DOHH2 (cell line): ENCODE results near the gene UBD.

Source experiments
- H3F3A ChIP-seq: fragments of 200-600 bp; sonication (generic), shearing (Covaris generic); 2 replicates; pipeline ENCODE4 v1.6.0; 2016; ENCODE audit warnings: antibody characterized with exemption, mild to moderate bottlenecking; ENCODE audit not compliant: control insufficient read depth, insufficient read depth
- H3K27ac ChIP-seq: fragments of 200-600 bp; sonication (generic); 2 replicates; pipeline ENCODE4 v1.5.1; 2014; ENCODE audit warnings: low read depth, mild to moderate bottlenecking, low read length, moderate library complexity
- H3K27me3 ChIP-seq: fragments of 200-600 bp; sonication (generic); 2 replicates; pipeline ENCODE4 v1.6.1; 2014; ENCODE audit warnings: mild to moderate bottlenecking, low read length, mixed read lengths; ENCODE audit not compliant: control insufficient read depth
- H3K36me3 ChIP-seq: fragments of 200-600 bp; sonication (generic); 2 replicates; pipeline ENCODE4 v1.6.1; 2014; ENCODE audit warnings: mild to moderate bottlenecking, low read length, moderate library complexity, mixed read lengths; ENCODE audit not compliant: control insufficient read depth
- H3K4me1 ChIP-seq: fragments of 200-600 bp; sonication (generic); 2 replicates; pipeline ENCODE4 v1.6.1; 2014; ENCODE audit warnings: mild to moderate bottlenecking, low read length, mixed read lengths; ENCODE audit not compliant: control insufficient read depth
- H3K4me2 ChIP-seq: fragments of 200-600 bp; sonication (generic); 2 replicates; pipeline ENCODE4 v1.6.0; 2014; ENCODE audit warnings: mild to moderate bottlenecking, low read length, moderate library complexity
- H3K4me3 ChIP-seq: fragments of 200-600 bp; sonication (generic); 2 replicates; pipeline ENCODE4 v1.5.1; 2014; ENCODE audit warnings: mild to moderate bottlenecking, low read length, mixed read lengths
- H3K79me2 ChIP-seq: fragments of 200-600 bp; sonication (generic); 2 replicates; pipeline ENCODE4 v1.6.1; 2014; ENCODE audit warnings: mild to moderate bottlenecking, low read length, mixed read lengths; ENCODE audit not compliant: control insufficient read depth
- H3K9me2 ChIP-seq: fragments of 200-600 bp; sonication (generic); replicated peaks from 2 replicates; pipeline ENCODE4 v1.6.1; 2014; ENCODE audit warnings: mild to moderate bottlenecking, low read length, mixed read lengths; ENCODE audit not compliant: control insufficient read depth
- H3K9me3 ChIP-seq: fragments of 200-600 bp; sonication (generic); 2 replicates; pipeline ENCODE4 v1.6.1; 2014; ENCODE audit warnings: antibody characterized with exemption, low read length, mixed read lengths; ENCODE audit not compliant: control insufficient read depth, insufficient read depth
- H4K20me1 ChIP-seq: fragments of 200-600 bp; sonication (generic); 2 replicates; pipeline ENCODE4 v1.6.0; 2014; ENCODE audit warnings: low read depth, mild to moderate bottlenecking, antibody characterized with exemption, low read length, moderate library complexity; ENCODE audit not compliant: control insufficient read depth, insufficient read depth
- EZH2phosphoT487 ChIP-seq: fragments of 200-600 bp; sonication (generic); IDR thresholded peaks from 2 replicates; pipeline ENCODE4 v1.6.1; 2017; ENCODE audit warnings: borderline replicate concordance, mild to moderate bottlenecking, antibody characterized with exemption, low read length, moderate library complexity, mixed read lengths
- TF ChIP-seq, protein P1 (sequence below): fragments of 200-600 bp; sonication (generic); IDR thresholded peaks from one replicate; pipeline ENCODE4 v1.5.1; 2014; ENCODE audit warnings: antibody characterized with exemption, mild to moderate bottlenecking, low read depth, low read length; ENCODE audit not compliant: poor library complexity, severe bottlenecking

The UBD gene

DNA sequence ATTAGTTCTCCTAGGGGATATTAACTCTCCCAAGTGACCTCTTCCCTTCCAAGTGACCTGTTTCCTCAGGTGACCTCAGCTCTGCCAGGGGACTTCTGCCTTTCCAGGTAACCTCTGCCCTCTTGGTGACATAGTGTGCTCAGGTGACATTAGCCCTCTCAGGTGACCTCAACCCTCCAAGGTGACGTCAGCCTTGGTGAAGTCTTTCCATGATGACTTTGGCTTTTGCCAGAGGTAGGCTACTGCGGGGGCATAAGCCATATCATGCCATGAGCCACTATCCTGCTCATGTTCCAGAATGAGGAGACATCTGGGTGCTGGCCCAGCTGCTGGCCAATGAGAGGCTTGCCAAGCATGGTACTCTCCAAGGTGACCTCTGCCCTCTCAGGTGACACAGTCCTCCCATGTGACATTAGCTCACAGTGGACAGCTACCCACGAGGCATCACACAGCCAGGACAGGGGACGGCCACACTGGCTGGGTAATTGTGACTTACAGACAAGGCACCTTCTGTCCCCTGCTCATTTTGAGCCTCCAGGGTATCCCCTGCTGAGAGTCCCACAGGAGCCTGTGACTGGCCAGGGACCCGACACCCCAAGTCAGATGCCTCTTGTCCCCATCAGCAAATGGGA, 31.1 kb downstream of the UBD start:
- H3K27me3 ChIP-seq = no peaks in the 10 kb centered on the region; the same call in 1 of the 2 replicates
- no peaks in the 10 kb centered on the region for H3K79me2 ChIP-seq
- no peaks in the 10 kb centered on the region for H3K36me3 ChIP-seq
- no peaks in the 10 kb centered on the region for H3F3A ChIP-seq
- no peak overlapping the region for H3K4me2 ChIP-seq
- H3K4me3 ChIP-seq = no peak overlapping the region
- no peak overlapping the region for H3K27ac ChIP-seq
- H3K9me3 ChIP-seq = 0 out of 2 replicates have a peak, but pooled peaks cover 2% of the 10 kb centered on the region
- no peaks in the 10 kb centered on the region for H4K20me1 ChIP-seq
- no peaks in the 10 kb centered on the region for H3K9me2 ChIP-seq
- TF ChIP-seq, protein P1, sequence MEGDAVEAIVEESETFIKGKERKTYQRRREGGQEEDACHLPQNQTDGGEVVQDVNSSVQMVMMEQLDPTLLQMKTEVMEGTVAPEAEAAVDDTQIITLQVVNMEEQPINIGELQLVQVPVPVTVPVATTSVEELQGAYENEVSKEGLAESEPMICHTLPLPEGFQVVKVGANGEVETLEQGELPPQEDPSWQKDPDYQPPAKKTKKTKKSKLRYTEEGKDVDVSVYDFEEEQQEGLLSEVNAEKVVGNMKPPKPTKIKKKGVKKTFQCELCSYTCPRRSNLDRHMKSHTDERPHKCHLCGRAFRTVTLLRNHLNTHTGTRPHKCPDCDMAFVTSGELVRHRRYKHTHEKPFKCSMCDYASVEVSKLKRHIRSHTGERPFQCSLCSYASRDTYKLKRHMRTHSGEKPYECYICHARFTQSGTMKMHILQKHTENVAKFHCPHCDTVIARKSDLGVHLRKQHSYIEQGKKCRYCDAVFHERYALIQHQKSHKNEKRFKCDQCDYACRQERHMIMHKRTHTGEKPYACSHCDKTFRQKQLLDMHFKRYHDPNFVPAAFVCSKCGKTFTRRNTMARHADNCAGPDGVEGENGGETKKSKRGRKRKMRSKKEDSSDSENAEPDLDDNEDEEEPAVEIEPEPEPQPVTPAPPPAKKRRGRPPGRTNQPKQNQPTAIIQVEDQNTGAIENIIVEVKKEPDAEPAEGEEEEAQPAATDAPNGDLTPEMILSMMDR = no peak
- no peak for TF ChIP-seq EZH2phosphoT487
- H3K4me1 ChIP-seq = no peaks in the 10 kb centered on the region

DNA sequence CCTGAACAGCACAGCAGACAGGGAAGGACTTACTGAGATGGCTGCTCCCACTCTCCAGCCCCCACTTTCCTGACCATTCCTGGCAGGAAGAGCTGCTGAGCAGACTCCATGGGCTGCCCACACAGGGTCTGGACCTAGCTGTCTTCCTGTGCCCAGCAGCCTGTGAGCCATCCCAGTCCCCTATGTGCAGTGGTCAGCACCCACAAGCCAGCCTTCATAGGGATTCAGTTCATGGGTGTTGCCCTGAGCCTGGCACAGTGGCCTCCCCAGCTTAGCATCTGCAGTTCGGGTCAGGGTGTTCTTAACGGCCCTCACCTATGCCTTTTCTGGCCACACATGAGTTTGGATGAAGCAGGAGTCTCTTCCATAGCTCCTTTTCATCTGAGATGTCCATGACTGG, 32.0 kb downstream of the UBD start:
- H3K4me2 ChIP-seq = no peak overlapping the region
- no peaks in the 10 kb centered on the region for H3K9me2 ChIP-seq
- H3K4me3 ChIP-seq = no peak overlapping the region
- H3F3A ChIP-seq = no peaks in the 10 kb centered on the region
- no peaks in the 10 kb centered on the region for H4K20me1 ChIP-seq
- no peaks in the 10 kb centered on the region; the same call in 1 of the 2 replicates for H3K27me3 ChIP-seq
- no peaks in the 10 kb centered on the region for H3K4me1 ChIP-seq
- no peaks in the 10 kb centered on the region for H3K36me3 ChIP-seq
- TF ChIP-seq, protein P1 = no peak
- no peak for TF ChIP-seq EZH2phosphoT487
- H3K9me3 ChIP-seq = 0 out of 2 replicates have a peak, but pooled peaks cover 3% of the 10 kb centered on the region
- no peaks in the 10 kb centered on the region for H3K79me2 ChIP-seq
- H3K27ac ChIP-seq = no peak overlapping the region

DNA sequence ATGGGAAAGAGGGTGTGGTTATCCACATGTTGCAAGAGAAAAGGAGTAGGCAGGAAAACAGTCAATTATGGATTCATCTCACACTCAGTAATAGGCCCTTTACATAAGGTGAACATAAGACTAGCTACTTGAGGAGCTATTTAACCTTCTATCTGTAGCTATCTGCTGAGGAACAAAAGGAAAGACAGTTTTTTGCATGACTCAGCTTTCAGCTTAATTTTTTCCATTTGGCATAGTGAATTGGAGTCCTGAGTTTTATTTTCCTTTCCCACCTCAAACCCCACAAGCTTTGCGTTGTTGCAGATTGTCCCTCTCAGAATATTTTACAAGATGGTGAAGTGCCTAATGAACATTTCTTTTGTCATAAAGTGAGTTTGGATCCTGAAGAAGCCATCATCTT, 32.4 kb downstream of the UBD start:
- H3K4me3 ChIP-seq = no peak overlapping the region

More for the DNA sequence above, 32.4 kb downstream of the UBD start:
- Histone ChIP-seq H3K9me3 (0 out of 2 replicates have a peak, but pooled peaks cover 3% of the 10 kb centered on the region), H3K27me3 (no peaks in the 10 kb centered on the region; the same call in 1 of the 2 replicates), H3K27ac (no peak overlapping the region), H3K79me2 (no peaks in the 10 kb centered on the region), H3K9me2 (no peaks in the 10 kb centered on the region), H3F3A (no peaks in the 10 kb centered on the region), H3K36me3 (no peaks in the 10 kb centered on the region), H4K20me1 (no peaks in the 10 kb centered on the region), H3K4me2 (no peak overlapping the region), H3K4me1 (no peaks in the 10 kb centered on the region)
- no peak for TF ChIP-seq EZH2phosphoT487
- TF ChIP-seq, protein P1 = no peak
